ENCODE measurements around the gene RFT1.
A peak's percentile ranks its signal among the peaks of the same experiment; 100 is the strongest.
"Not testable (repeated sequence)": the region's sequence is repeated elsewhere in the genome, so short reads cannot be mapped to it uniquely, and the experiment has no call there.

The RFT1 gene

DNA sequence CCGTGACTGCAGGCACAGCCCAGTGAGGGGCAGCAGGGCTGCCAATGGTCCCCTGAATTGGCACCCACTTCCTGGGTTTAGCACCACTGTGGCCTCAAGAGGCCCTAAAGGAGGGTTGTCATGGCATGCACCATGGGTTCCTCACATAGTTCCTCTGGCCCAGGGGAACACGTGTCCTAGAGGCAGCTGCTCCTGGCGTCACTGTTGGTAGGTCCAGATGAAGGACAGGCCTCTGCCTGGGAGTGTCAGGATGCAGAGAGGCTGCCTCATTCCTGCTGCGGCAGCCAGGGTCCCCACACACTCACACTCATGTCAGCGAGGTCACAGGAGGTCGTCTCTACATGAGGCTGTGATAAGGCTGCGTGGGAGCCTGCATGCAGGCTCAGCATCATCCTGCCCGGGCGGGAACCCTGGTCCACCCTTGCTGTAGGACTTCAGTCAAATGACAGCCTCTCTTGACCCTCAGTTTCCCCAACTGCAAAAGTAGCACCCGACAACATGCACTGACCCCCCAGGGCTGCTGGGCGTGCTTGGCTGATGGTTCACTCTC, 58.3 kb downstream of the RFT1 start:
- DNase-seq (ENCODE audit: low read depth), result no peak

DNA sequence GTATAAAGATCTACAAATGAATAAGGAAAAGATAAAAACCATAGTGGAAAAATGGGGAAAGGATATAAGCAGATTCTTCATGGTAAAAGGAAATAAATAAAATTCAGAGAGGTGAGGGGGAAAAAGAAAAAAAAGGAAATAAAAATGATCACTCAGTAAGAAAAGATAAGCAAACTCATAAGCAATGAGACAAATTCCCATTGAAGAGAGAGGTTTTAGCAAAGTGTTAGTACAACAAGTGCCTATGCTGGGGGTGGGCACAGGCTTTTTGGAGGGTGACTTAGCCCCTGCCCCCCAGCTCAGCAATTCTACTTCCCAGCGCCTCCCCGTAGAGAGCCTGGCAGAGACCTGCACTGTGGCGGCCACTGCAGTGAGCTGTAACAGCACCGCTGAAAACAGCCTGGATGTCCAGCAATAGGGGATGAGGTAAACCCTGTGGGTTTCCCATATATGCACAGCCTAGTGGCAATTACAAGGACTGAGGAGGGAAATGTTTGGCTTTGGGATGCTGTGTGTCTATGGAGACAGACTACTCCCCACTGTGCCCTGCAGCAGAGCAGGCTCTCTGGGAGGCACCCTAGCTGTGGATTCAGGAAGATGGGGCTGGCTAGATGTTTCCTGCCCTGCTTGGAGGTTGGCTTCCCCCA, 60.7 kb downstream of the RFT1 start:
- DNase-seq (ENCODE audit: low read depth), result no peak

DNA sequence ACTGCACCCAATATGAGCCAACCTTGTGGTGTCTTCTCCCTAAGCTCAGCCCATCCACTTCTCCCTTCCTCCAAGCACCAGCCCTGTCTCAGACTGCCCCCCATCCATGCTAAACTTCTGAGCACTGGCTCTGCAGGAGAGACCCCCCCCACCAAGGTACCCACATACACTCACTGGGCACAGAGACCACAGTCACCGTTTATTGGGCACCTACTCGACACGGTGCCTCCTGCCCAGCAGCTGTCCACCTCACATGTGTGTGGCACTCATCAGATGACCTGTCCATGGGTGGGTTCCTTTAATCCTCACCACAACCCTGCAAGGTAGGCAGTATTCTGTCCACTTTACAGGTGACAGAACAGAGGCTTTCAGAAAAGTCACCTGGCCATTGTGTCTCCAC, 62.1 kb downstream of the RFT1 start:
- DNase-seq (ENCODE audit: low read depth), result no peak

DNA sequence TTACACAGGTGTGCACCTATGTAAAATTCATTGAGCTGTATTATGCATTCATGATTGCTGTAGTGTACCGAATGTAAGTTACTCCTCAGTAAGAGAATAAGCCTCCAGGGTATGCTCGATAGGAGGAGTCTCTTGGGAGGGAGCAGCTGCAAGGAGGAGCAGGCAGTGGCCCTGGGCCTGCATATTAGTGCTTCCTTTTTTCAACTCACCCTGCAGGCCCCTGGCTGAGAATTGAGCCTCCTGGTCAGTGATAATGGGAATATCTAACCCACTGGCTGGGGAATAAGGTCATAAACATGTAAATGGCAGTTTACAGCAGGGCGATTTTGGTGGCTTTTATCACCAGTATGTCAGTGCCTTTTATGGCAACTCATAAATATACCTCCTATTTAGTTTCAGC, 62.7 kb downstream of the RFT1 start:
- no peak for DNase-seq (ENCODE audit: low read depth)

DNA sequence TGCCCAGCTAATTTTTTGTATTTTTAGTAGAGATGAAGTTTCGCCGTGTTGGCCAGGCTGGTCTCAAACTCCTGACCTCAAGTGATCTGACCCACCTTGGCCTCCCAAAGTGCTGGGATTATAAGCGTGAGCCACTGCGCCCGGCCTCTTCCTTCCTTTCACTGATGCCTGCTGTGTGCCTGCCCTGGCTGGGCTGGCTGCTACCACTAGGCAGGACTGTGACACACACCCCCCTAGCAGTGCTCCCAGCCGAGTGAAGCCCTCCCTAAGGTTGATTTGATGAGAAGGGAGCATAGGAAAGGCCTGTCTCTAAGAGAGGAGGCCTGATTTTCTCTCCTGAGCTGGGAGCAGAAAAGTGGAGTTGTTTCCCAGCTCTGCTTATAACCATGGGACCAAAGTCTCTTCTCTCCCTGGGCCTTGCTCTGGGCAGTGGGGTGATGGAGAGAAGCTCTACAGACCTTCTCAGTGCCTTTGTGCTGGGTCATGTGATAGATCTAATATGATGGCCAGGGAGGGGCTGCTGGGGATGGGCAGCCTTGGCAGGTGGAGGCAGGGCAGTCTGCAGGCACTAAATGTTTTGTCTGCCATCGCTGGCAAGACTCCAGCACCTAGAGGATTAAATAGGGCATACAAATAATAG, 64.3 kb downstream of the RFT1 start:
- no peak for DNase-seq (ENCODE audit: low read depth)

DNA sequence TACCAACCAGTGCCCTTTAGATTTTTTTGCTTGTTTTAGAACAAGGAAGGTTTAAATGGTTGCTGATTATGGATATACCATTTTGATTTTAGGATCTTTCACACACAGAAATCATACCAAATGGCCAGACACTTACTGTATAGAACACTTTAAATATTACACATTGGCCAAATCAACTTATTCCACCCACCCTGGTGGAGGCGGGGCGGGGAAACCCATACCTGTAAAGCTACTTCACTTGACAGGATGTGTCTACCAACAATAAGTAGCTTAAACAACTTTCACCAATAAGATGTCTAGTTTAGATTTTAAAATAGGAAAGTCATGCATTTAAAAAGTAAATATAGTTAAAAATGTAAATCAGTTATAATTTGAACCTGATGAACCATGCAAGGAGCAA, 67.3 kb downstream of the RFT1 start:
- no peak for DNase-seq (ENCODE audit: low read depth)

DNA sequence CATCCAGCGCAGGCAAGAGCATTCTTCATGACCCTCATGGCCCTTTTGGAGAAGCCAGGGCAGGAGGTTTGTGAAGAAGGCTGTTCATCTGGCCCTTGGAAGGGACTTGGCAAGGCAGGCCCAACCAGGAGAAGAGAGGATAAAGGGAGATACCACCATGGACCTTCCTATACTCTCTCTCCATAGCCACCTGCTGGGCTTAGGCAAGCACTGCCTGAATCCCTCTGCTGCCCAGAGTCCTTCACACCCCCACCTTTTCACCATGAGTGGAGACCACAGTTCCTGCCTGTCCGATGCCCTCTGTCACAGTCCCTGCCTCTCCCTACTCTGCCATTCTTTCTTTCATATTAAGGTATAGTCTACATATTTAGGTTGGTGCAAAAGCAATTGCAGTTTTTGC, 73.8 kb downstream of the RFT1 start:
- no peak for DNase-seq (ENCODE audit: low read depth)

DNA sequence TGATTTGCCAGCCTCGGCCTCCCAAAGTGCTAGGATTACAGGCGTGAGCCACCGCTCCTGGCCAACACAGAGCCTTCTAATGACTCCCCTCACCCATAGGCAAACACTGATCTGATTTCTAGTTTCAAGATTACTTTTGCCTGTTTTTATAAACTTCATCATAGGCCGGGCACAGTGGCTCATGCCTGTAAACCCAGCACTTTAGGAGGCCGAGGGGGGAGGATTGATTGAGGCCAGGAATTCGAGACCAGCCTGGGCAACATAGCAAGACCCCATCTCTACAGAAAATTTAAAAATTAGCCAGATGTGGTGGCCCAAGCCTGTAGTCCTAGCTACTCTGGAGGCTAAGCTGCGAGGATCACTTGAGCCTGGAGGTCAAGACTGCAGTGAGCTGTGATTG, 76.0 kb downstream of the RFT1 start:
- not testable (repeated sequence) for DNase-seq (ENCODE audit: low read depth)

DNA sequence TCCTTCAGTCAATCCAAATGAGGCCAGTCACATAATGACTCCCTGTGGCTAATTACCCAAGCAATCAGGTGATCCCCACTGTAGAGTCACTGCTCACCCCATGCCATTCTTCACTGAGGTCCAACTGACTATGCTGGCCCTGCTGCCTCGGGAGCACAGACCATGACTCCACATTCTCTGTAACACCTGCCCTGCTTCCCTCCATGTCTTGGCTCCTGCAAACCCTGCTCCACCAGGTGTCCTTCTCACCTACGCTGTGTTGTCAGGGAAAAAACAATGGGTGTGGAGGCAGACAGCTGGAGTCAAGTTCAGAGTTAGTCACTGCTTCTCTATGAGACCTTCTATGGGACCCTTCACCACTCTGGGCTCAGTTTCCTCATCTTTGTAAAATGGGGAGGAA, 78.3 kb downstream of the RFT1 start:
- no peak for DNase-seq (ENCODE audit: low read depth)

DNA sequence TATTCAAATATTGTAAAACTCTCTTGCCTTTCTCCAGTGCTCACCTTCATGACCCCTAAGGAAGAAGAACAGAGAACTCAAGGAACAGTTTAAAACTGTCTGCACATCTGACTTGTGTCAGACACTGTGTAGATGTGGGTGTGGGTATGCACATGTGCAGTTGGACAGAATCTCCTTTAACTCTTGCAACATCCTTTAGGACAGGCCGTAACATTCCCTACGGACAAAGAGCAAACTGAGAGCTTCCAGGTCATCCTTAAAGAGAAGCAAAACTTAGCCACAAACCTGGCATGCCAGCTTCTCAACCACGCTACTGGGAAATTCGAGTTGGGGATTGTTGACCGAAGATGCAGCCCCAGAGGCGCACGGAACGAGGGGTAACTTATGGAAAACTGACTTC, 80.2 kb downstream of the RFT1 start:
- DNase-seq (ENCODE audit: low read depth), result no peak

DNA sequence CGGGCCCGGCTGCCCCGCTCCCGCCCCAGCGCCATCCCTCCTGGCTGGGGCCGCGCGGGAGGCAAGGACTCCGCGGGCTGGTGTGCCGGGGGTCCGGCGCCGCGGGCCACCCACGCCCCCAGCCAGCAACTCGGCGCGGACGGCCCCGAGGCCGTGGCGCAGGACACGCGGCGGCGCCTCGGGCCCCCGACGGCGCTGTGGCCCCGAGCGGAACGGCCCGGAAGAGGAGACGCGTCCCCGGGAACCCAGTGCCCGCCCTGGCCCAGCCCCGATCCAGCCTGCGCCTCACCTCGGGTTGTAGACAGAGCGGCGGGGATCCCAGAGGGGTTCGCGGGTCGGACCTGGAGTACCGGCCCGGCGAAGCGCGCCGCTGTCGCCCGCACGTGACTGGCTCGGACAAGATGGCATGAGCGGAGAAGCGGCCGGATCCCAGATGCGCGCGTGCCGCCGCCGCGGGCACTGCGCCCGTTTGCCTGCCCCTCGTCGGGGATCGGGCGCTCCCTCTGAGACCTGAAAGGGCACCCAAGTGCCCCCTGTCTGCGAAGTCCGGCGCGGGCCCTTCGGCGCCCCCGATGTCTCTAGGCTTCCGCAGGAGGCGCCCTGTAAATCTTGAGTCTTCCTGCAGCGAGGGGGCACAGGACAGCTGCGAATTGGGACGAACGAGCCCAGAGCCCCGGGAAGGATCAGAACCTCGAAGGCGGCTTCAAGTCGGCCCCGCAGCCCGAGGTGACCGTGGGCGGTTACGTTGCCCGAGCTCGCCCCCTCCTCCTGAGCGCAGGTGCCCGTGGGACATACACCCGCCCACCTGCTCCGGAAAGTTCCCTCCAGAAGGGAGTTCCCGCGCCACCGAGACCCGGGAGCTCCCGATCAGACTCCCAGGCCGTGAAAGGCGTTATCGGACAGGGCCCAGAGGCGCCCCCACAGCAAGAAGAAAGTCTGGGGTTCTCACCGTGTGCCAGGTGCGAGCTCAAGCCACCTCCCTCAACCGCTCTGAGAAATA, 83.8 kb downstream of the RFT1 start:
- DNase-seq (ENCODE audit: low read depth), result peak; percentile 14

DNA sequence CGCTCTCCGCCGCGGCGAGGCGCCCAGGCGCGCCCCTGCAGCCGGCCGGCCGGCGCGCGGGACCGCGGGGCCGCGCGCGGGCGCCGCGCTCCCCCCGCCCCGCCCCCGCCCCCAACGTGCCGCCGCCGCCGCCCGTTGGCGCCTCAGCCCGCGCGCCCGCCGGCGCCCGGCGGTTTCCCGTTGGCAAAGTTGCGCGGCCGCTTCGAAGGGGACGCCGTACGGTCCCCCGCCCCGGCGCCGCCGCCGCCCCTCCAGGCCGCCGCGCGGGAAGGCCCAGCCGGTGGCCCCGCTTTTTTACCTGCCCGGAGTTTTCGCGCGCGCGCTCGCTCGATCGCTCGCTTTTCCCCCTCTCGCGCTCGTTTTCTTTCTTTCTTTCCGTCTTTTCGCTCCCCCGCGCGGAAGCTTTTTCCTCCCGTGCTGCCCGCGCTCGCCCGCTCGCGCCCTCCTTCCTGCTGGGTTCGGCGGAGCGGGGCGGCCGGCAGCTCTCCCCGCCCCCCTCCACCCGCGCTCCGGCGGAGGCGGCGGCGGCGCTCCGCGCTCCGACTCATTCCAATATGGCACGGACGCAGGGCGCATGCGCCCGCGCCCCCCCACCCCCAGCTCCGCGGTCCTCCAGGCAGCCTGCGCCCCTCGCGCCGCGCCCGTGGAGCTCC, 84.6 kb downstream of the RFT1 start, which contains the start of gene SFMBT1:
SFMBT1 (minus strand) TSS at position 556 of the 653 bp plus-strand sequence. CDS start 76,945 bp downstream, outside the sequence.
- peak; percentile 10 for DNase-seq (ENCODE audit: low read depth)

DNA sequence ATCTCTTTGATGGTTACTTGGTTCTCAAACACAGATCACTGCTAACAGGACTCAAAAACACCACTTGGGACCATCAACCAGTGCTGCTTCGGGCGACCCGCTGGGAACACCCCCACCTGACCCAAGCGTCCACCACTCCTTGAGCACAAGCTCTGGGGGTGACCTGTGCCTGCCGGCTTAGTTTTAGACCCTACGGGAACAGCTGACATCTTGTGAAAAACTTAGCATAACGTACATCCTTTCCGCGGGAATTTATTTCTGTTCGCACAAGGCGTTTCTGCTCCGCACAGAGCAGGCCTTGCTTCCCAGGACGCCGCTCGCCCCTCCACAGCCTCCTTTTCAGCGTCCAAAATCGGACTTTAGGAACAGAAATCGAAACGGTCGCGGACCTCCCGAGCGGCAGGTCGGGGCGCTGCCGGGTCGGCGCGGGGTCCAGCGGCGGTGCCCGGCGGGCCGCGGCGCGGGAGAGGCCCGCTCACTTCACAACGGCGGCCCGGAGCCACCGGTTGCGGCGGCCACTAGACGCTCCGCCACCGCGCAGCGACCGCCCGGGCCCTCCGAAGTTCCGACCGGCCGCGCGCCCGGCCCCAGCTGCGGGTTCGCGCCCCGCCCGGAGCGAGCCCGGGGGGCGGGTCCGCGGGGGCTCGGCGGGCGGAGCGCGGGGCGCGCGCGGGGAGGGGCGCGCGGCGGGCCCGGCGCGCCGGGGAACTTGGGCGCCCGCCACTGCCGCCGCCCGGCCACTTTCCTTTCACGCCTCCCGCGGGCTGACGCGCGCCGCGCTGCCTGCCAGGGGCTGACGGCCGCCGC, 85.3 kb downstream of the RFT1 start:
- peak; percentile 36 for DNase-seq (ENCODE audit: low read depth)

DNA sequence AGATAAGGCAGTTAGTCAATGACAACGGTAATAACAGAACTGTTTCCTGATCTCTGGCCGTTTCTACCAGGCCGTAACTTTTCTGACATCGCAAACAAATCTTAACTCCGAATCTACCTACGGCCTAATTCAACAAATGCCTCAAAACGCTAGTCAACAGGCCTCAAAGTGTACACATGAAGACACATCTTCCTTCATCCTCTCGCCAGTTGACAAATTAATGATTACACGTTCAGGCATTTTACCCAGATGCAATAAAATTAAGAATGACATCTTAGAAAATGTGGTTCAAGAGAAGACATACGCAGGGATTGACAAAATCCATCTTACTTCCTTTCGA, 85.9 kb downstream of the RFT1 start:
- DNase-seq (ENCODE audit: low read depth), result peak; percentile 30

DNA sequence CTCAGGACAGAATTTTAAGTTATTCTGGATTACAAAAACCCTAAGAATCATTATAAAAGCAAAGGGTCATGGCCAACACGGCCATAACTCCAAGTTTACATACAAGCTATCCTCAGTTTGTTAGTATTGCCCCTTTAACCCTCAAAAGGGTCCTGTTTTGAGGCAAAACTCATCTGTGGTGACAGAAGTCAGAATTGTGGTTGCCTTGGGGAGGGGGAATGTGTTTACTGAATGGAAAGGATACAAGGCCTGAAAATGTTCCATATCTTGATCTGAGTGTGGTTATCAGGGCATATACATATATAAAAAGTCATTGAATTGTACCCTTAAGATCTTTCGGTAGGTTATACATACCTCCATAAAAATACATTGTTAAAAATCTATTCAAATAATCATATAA, 86.5 kb downstream of the RFT1 start:
- DNase-seq (ENCODE audit: low read depth), result no peak

DNA sequence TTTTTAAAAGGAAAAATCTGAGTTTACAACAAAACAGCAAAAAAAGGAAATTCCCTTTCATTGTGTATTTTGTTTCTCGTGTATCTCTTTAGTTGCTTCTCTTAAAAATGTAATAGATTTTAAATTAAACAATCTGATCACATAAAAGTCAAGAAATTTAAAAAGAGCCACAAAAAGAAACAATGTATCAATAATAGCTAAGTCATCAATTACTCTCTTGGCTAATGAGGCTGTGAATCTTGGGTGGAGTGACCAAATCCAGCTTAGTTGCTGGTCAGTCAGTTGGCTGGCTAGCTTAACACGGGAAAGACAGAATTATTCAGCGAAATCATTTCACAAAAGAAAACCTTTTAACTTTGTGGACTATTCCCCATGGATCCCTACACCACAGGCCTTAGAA, 87.6 kb downstream of the RFT1 start:
- no peak for DNase-seq (ENCODE audit: low read depth)

DNA sequence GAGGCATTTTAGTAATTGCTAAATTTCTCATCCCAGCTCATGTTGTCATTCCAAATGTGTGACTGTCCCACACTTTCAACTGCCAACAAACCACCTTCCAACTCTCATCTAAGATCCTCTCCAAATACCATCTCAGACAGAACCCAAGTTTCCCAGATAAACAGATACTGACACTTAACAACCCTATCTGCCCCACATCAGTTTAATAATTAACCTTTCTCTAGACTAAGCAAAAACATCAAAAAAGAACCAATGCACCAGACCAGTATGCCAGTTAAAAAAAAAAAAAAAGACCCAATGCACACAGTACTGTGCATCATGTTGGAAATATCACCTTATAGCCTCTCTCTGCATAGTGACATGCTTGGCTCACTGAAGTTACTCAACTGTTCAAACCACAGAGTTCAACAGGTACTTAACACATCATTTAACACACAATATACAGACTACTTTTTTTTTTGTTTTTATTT, 89.8 kb downstream of the RFT1 start:
- peak; percentile 33 for DNase-seq (ENCODE audit: low read depth)

DNA sequence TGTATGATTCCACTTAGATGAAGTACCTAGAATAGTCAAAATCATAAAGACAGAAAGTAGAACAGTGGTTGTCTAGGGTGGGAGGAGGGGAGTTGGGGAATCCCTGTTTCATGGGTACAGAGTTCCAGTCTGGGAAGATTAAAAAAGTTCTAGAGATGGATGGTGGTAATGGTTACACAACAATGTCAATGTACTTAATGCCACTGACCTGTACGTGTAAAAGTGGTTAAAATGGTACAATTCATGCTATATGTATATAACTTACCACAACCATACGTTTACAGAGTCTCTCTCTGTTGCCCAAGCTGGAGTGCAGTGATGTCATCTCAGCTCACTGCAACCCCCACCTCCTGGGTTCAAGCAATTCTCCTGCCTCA, 90.9 kb downstream of the RFT1 start:
- no peak for DNase-seq (ENCODE audit: low read depth)

DNA sequence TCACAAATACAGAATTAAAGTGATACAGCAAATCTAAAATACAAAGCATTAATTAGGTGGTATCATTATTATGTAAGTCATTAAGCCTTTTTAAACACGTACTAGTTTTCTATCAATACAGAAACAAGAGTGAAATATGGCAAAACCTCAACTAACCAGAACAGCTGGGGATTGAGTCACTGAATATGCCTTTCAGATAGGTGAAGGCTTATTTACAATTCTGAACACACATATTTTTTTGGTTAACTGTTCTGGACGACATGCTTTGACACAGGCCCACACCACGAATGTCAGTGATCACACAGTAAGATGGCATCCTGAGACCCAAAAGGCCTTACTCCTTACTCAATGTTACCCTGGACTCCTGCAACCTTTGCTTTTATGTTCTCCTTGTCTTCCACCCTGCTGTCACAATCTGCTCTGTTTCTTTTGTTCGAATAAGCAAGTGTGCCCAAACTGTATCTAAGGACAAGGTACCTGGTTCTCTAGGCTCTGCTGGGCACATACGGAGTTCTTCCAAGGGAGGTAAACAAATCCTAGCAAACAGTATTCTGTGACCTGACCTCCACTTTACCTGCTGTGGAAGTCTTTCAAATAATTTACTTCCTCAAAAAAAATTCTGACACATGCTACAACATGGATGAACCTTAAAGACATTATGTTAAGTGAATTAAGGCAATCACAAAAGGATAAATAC, 91.4 kb downstream of the RFT1 start:
- DNase-seq (ENCODE audit: low read depth), result no peak

Data from HS-5 (cell line).